ENCODE results near the gene YBEY. TPM values are rescaled to one million over a fixed set of nuclear protein-coding genes. Genes with fewer than 3 reads are reported as not detected.
"Not testable (repeated sequence)": the region's sequence is repeated elsewhere in the genome, so short reads cannot be mapped to it uniquely, and the experiment has no call there.

Gene YBEY
- total RNA-seq, 4 donors from 2014 or later: 12.6 to 25.4 (median 21.0) TPM

DNA sequence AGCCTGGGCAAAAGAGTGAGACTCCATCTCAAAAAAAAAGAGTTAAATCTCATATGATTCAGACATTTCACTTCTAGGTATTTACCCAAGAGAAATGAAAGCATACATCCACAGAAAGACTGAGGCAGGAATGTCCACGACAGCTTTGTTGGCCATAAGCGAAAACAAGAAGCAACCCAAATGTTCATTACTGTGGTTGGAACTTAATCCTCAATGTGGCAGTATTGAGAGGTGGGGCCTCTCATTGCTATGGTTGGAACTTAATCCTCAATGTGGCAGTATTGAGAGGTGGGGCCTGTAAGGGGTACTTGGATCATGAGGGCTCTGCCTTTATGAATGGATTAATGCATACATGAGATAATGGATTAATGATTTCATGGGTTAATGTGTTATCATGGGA, 22.3 kb downstream of the YBEY start:
- no peaks in the 10 kb centered on the region for H3K9me3 ChIP-seq
- 94% methylated on average over 2 of the region's 2 CpGs for WGBS, 2 donors
- no peaks in the 10 kb centered on the region for H3K27me3 ChIP-seq
- no peak overlapping the region for H3K27ac ChIP-seq
- no peaks in the 10 kb centered on the region for H3K36me3 ChIP-seq
- TF ChIP-seq POLR2A (IDR thresholded peaks at IDR 0.05): no peak
- TF ChIP-seq, protein P1, sequence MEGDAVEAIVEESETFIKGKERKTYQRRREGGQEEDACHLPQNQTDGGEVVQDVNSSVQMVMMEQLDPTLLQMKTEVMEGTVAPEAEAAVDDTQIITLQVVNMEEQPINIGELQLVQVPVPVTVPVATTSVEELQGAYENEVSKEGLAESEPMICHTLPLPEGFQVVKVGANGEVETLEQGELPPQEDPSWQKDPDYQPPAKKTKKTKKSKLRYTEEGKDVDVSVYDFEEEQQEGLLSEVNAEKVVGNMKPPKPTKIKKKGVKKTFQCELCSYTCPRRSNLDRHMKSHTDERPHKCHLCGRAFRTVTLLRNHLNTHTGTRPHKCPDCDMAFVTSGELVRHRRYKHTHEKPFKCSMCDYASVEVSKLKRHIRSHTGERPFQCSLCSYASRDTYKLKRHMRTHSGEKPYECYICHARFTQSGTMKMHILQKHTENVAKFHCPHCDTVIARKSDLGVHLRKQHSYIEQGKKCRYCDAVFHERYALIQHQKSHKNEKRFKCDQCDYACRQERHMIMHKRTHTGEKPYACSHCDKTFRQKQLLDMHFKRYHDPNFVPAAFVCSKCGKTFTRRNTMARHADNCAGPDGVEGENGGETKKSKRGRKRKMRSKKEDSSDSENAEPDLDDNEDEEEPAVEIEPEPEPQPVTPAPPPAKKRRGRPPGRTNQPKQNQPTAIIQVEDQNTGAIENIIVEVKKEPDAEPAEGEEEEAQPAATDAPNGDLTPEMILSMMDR (IDR thresholded peaks at IDR 0.05): no peak
- no peak overlapping the region for H3K4me3 ChIP-seq (replicated peaks in 1 of 3)
- intact Hi-C loops (cut with DNase I): no loop called here
- H3K4me1 ChIP-seq: no peaks in the 10 kb centered on the region
- DNase-seq: no peak

DNA sequence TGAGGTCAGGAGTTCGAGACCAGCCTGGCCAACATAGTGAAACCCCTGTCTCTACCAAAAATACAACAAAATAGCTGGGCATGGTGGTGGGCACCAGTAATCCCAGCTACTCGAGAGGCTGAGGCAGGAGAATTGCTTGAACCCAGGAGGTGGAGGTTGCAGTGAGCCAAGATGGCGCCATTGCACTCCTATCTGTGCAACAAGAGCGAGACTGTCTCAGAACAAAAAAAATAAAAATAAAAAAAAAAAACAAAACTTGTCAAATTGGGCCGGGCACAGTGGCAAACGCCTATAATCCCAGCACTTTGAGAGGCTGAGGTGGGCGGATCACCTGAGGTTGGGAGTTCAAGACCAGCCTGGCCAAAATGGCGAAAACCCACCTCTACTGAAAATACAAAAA, 24.1 kb downstream of the YBEY start:
- H3K4me3 ChIP-seq (replicated peaks in 1 of 3); H3K36me3 ChIP-seq; H3K4me1 ChIP-seq; intact Hi-C loops (cut with DNase I); H3K27ac ChIP-seq; DNase-seq; H3K27me3 ChIP-seq; H3K9me3 ChIP-seq: not testable (repeated sequence)
- WGBS, 2 donors: 96 to 97% methylated on average over 8 of the region's 8 CpGs

DNA sequence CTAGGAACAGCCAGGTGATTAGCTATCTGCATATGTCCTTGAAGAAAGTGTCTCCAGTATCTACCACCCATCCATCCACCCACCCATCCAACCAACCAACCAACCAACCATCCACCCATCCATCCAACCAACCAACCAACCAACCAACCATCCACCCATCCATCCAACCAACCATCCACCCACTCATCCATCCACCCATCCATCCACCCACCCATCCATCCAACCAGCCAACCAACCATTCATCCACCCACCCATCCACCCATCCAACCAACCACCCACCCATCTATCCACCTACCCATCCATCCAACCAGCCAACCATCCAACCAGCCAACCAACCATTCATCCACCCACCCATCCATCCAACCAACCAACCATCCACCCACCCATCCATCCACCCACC, 25.4 kb downstream of the YBEY start:
- Histone ChIP-seq H3K27me3 (no peaks in the 10 kb centered on the region), H3K4me1 (no peaks in the 10 kb centered on the region), H3K4me3 (replicated peaks in 1 of 3) (no peak overlapping the region), H3K27ac (no peak overlapping the region), H3K9me3 (no peaks in the 10 kb centered on the region), H3K36me3 (no peaks in the 10 kb centered on the region)
- DNase-seq: no peak
- intact Hi-C loops (cut with DNase I): no loop called here
- no peak for TF ChIP-seq POLR2A (IDR thresholded peaks at IDR 0.05)
- TF ChIP-seq, protein P1 (IDR thresholded peaks at IDR 0.05): no peak

DNA sequence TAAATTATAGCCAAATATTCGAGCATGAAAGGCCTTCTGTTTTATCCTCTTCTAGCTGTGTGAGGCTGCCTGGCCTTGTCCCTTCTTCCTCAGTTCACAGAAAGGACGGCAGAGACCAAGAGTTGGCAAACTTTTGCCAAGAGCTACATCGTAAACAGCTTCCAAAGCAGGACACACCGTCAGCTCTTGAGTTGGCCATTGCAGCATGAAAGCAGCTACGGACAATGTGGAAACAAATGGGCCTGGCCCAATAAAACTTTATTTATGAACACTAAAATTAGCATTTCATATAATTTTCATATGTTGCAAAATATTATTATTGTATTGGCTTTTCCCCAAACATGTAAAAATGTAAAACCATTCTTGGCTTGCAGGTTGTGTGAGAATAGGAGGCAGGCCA, 26.8 kb downstream of the YBEY start:
- H3K27me3 ChIP-seq: no peaks in the 10 kb centered on the region
- no peak for TF ChIP-seq POLR2A (IDR thresholded peaks at IDR 0.05)
- TF ChIP-seq, protein P1 (IDR thresholded peaks at IDR 0.05): no peak
- DNase-seq: no peak
- H3K4me1 ChIP-seq: no peaks in the 10 kb centered on the region
- no peak overlapping the region for H3K4me3 ChIP-seq (replicated peaks in 1 of 3)
- intact Hi-C loops (cut with DNase I): no loop called here
- no peaks in the 10 kb centered on the region for H3K36me3 ChIP-seq
- 96 to 98% methylated on average over 5 of the region's 5 CpGs for WGBS, 2 donors
- no peak overlapping the region for H3K27ac ChIP-seq
- no peaks in the 10 kb centered on the region for H3K9me3 ChIP-seq

GRCh38 chr21:46314441-46315020, 28.4 kb downstream of the YBEY start:
- WGBS, 2 donors: 96% methylated on average over 14 to 17 of the region's 22 CpGs
- TF ChIP-seq, protein P1 (IDR thresholded peaks at IDR 0.05): no peak
- no peak for TF ChIP-seq POLR2A (IDR thresholded peaks at IDR 0.05)
- intact Hi-C loops (cut with DNase I): no loop called here

More at GRCh38 chr21:46314441-46315020, 28.4 kb downstream of the YBEY start:
- no peak overlapping the region for H3K4me3 ChIP-seq (replicated peaks in 1 of 3)
- no peaks in the 10 kb centered on the region for H3K27me3 ChIP-seq
- DNase-seq: no peak
- H3K9me3 ChIP-seq: no peaks in the 10 kb centered on the region
- H3K4me1 ChIP-seq: no peaks in the 10 kb centered on the region
- no peaks in the 10 kb centered on the region for H3K36me3 ChIP-seq
- no peak overlapping the region for H3K27ac ChIP-seq

All from thyroid gland (tissue), 4 donors.